ENCODE data around the gene PRKCH. TPM values are rescaled to one million over a fixed set of nuclear protein-coding genes. Genes with fewer than 3 reads are reported as not detected.

Gene PRKCH
- total and polyA plus RNA-seq, 10 of the 15 experiments (the other 5 are each of a cell fraction or from before 2014, with no cell fraction given) = 10.7 to 140 (median 33.2) TPM

DNA sequence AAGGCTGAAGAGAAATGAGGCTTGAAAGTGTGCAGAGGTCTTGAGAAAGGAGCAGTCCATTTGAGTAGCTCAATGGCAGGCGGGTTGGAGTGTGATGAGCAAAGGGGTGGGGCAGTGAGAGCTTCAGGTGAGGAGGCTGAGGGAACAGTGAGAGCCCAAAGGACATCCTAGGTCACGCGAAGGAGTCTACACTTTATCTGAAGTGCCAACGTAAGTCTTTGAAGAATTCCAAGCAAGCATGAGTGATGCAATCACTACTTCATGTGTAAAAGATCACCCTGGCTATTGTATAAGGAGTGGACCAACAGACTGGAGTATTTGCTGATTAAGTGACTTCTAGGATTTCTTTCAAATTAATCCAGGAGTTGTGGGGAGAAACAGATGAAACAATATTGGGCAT lies 214.1 kb downstream of the PRKCH start:
- DNase-seq (ENCODE audit: low read depth, low spot score) (no peak), FAIRE-seq (no peak), ATAC-seq (no peak)
- Histone ChIP-seq H3K4me1 (ENCODE audit: control insufficient read depth, insufficient read depth, low read length) (no peaks in the 10 kb centered on the region), H3K9ac (ENCODE audit: control insufficient read depth, insufficient read depth, low read length) (no peak overlapping the region), H3K27ac (ENCODE audit: control insufficient read depth, insufficient read depth) (no peak overlapping the region), H2AFZ (ENCODE audit: control insufficient read depth, low read depth, low read length) (no peak overlapping the region), H3K36me3 (ENCODE audit: control insufficient read depth in 2 of 2, insufficient read depth in 2 of 2, low read length in 1 of 2) (peaks cover 11 to 24% of the 10 kb centered on the region in 2 experiments; a peak in 3 of 4 replicates), H3K27me3 (replicated peaks in 1 of 2; ENCODE audit: control insufficient read depth in 2 of 2, insufficient read depth in 2 of 2, low read length in 1 of 2) (no peaks in the 10 kb centered on the region), H3K4me3 (no peak overlapping the region), H3K4me2 (ENCODE audit: control insufficient read depth, insufficient read depth) (no peak overlapping the region), H4K20me1 (ENCODE audit: control insufficient read depth, insufficient read depth) (no peaks in the 10 kb centered on the region), H3K79me2 (ENCODE audit: control insufficient read depth, insufficient read depth, low read length) (no peaks in the 10 kb centered on the region), H3K9me3 (replicated peaks; ENCODE audit: control insufficient read depth, insufficient read depth, low read length) (no peaks in the 10 kb centered on the region)
- intact Hi-C loops (cut with micrococcal nuclease; ENCODE audit: unreplicated experiment) = no loop called here
- in situ Hi-C loops (cut with MboI) = no loop called here
- no TSS peak for BruUV-seq (replicated peaks)
- TF ChIP-seq MTA3 (IDR thresholded peaks at IDR 0.05; ENCODE audit: borderline replicate concordance, low read length) (no peak), RFX5 (IDR thresholded peaks at IDR 0.05; ENCODE audit: low read depth, low read length) (no peak), ESRRA (IDR thresholded peaks at IDR 0.05; ENCODE audit: low read length) (no peak), NR2F1 (conservative IDR thresholded peaks at IDR 0.05) (no peak), MYB (IDR thresholded peaks at IDR 0.05; ENCODE audit: borderline replicate concordance, low read depth, low read length) (no peak), MEF2B (IDR thresholded peaks at IDR 0.05; ENCODE audit: partially characterized antibody, poor library complexity, severe bottlenecking) (no peak), ATF7 (IDR thresholded peaks at IDR 0.05; ENCODE audit: low read depth) (no peak), SUZ12 (IDR thresholded peaks at IDR 0.05; ENCODE audit: unreplicated experiment) (no peak), TBL1XR1 (IDR thresholded peaks at IDR 0.05; ENCODE audit: low read depth, low read length) (no peak), SMAD5 (IDR thresholded peaks at IDR 0.05; ENCODE audit: low read depth) (no peak), SREBF1 (IDR thresholded peaks at IDR 0.05; ENCODE audit: low read length) (no peak), ZBED1 (IDR thresholded peaks at IDR 0.05; ENCODE audit: borderline replicate concordance) (no peak), CREB1 (IDR thresholded peaks at IDR 0.05; ENCODE audit: low read depth) (no peak), SREBF2 (IDR thresholded peaks at IDR 0.05; ENCODE audit: low read length) (no peak), RELA (IDR thresholded peaks at IDR 0.05; ENCODE audit: borderline replicate concordance, partially characterized antibody) (no peak)
- TF ChIP-seq, protein P1, sequence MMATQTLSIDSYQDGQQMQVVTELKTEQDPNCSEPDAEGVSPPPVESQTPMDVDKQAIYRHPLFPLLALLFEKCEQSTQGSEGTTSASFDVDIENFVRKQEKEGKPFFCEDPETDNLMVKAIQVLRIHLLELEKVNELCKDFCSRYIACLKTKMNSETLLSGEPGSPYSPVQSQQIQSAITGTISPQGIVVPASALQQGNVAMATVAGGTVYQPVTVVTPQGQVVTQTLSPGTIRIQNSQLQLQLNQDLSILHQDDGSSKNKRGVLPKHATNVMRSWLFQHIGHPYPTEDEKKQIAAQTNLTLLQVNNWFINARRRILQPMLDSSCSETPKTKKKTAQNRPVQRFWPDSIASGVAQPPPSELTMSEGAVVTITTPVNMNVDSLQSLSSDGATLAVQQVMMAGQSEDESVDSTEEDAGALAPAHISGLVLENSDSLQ (IDR thresholded peaks at IDR 0.05) = no peak
- CTCF ChIA-PET = interaction anchor here (1.5 kb wide), 1 partner anchor 14 kb away, joined by 5 read pairs; no protein-coding TSS in a partner anchor
- POLR2A ChIA-PET = no interaction called here
- SMC1A ChIA-PET (ENCODE audit: uncharacterized antibody, unreplicated experiment) = interaction anchor here (0.6 to 2.6 kb wide), 6 partner anchors 10 to 566 kb away, joined by 3 to 7 read pairs (median 3); no protein-coding TSS in a partner anchor
- RAD21 ChIA-PET (ENCODE audit: unreplicated experiment) = interaction anchor here (1.0 to 2.9 kb wide), 3 partner anchors 11 to 32 kb away, joined by 3 to 13 read pairs (median 4); no protein-coding TSS in a partner anchor
- WGBS (ENCODE audit: insufficient coverage, insufficient replicate concordance, low lambda C conversion rate, missing lambda C conversion rate) = 84% methylated on average over 4 of the region's 4 CpGs

Data from GM12878 (cell line).